ENCODE measurements around the gene FABP7.

- TF ChIP-seq FOXP2 (optimal IDR thresholded peaks at IDR 0.05; ENCODE audit: control extremely low read depth, extremely low read length, insufficient read depth), result no peak
- no peak for TF ChIP-seq POLR2AphosphoS5 (IDR thresholded peaks at IDR 0.05; ENCODE audit: borderline replicate concordance, low read depth, low read length)
These were observed 9.2 kb downstream of the FABP7 start for GRCh38 chr6:122788663-122789181.
